Suprapubic skin (tissue), 4 donors: ENCODE data around the gene WIPF3. TPM values are rescaled to one million over a fixed set of nuclear protein-coding genes. Genes with fewer than 3 reads are reported as not detected.

ENCODE experiments used
- DNase-seq, 2 donors: peaks; one replicate each; pipeline ENCODE4 v3.0.0-alpha.2; 2019; ENCODE audit warnings: low spot score in 2 of 2
- H3K27ac ChIP-seq: fragments of 200-600 bp; sonication (generic); one replicate; pipeline ENCODE4 v1.5.1; 2019
- H3K27me3 ChIP-seq: fragments of 200-600 bp; sonication (generic); one replicate; pipeline ENCODE4 v1.5.1; 2019
- H3K36me3 ChIP-seq: fragments of 200-600 bp; sonication (generic); one replicate; pipeline ENCODE4 v1.5.1; 2019
- H3K4me1 ChIP-seq: fragments of 200-600 bp; sonication (generic); one replicate; pipeline ENCODE4 v1.5.1; 2019
- H3K4me3 ChIP-seq: fragments of 200-600 bp; sonication (generic); one replicate; pipeline ENCODE4 v1.5.1; 2019; ENCODE audit warnings: mild to moderate bottlenecking
- H3K9me3 ChIP-seq: fragments of 200-600 bp; sonication (generic); one replicate; pipeline ENCODE4 v1.5.1; 2019
- CTCF ChIP-seq, 2 donors: fragments of 200-600 bp in 1 of 2; fragments of 450-650 bp in 1 of 2; sonication (generic) in 1 of 2; IDR thresholded peaks; one replicate each; pipeline ENCODE4 v1.5.1; 2016 to 2019; ENCODE audit warnings: antibody characterized with exemption in 2 of 2, mild to moderate bottlenecking in 1 of 2, moderate library complexity in 1 of 2
- EP300 ChIP-seq: sonication (generic); formaldehyde crosslinking; IDR thresholded peaks from one replicate; pipeline ENCODE4 v1.6.1; 2017; ENCODE audit warnings: antibody characterized with exemption
- POLR2A ChIP-seq, 2 donors: fragments of 450-650 bp; IDR thresholded peaks; one replicate each; pipeline ENCODE4 v1.6.1; 2017; ENCODE audit warnings: antibody characterized with exemption in 2 of 2, mild to moderate bottlenecking in 2 of 2, moderate library complexity in 2 of 2
- POLR2AphosphoS5 ChIP-seq, 3 donors: sonication (generic); formaldehyde crosslinking; IDR thresholded peaks; one replicate each; pipeline ENCODE4 v1.6.1; 2017; ENCODE audit warnings: antibody characterized with exemption in 3 of 3
- WGBS: methylation state at CpG from one replicate; pipeline ENCODE4 v1.1.5; 2018; 5-methylcytosine and 5-hydroxymethylcytosine counted together
- total RNA-seq, 4 donors: library from RNA; depleted of rRNA; stranded (reverse); fragments of >200 nt; gene quantifications; one replicate each; pipeline ENCODE4 v1.1.0, GENCODE V29; 2016

WIPF3 gene
- total RNA-seq, 4 donors from 2014 or later = 0.30 to 1.4 (median 0.58) TPM

- no peaks in the 10 kb centered on the region for H3K4me1 ChIP-seq
- 67% methylated on average over 8 of the region's 8 CpGs for WGBS
- no peaks in the 10 kb centered on the region for H3K36me3 ChIP-seq
- H3K27me3 ChIP-seq = peaks cover 6% of the 10 kb centered on the region
- H3K9me3 ChIP-seq = no peaks in the 10 kb centered on the region
- DNase-seq = no peak
- H3K4me3 ChIP-seq = no peak overlapping the region
- H3K27ac ChIP-seq = no peak overlapping the region
- no peak for TF ChIP-seq POLR2AphosphoS5 (IDR thresholded peaks at IDR 0.05)
- no peak for TF ChIP-seq POLR2A (IDR thresholded peaks at IDR 0.05)
- no peak for TF ChIP-seq CTCF (IDR thresholded peaks at IDR 0.05)
- TF ChIP-seq EP300 = no peak
These were observed 36.8 kb downstream of the WIPF3 start for GRCh38 chr7:29843093-29843492.

- 41% methylated on average over 4 of the region's 4 CpGs for WGBS
- Histone ChIP-seq H3K27me3 (peaks cover 6% of the 10 kb centered on the region), H3K4me1 (no peaks in the 10 kb centered on the region), H3K27ac (no peak overlapping the region), H3K36me3 (no peaks in the 10 kb centered on the region), H3K4me3 (no peak overlapping the region), H3K9me3 (no peaks in the 10 kb centered on the region)
- TF ChIP-seq CTCF (IDR thresholded peaks at IDR 0.05) (no peak), EP300 (no peak), POLR2A (IDR thresholded peaks at IDR 0.05) (no peak), POLR2AphosphoS5 (IDR thresholded peaks at IDR 0.05) (no peak)
- DNase-seq = no peak
These were observed 37.4 kb downstream of the WIPF3 start for GRCh38 chr7:29843726-29844125.

- no peak for DNase-seq
- no peak overlapping the region for H3K27ac ChIP-seq
- no peaks in the 10 kb centered on the region for H3K9me3 ChIP-seq
- no peaks in the 10 kb centered on the region for H3K36me3 ChIP-seq
- no peak overlapping the region for H3K4me3 ChIP-seq
- H3K27me3 ChIP-seq = peaks cover 6% of the 10 kb centered on the region
- TF ChIP-seq CTCF (IDR thresholded peaks at IDR 0.05) (no peak), POLR2A (IDR thresholded peaks at IDR 0.05) (no peak), EP300 (no peak), POLR2AphosphoS5 (IDR thresholded peaks at IDR 0.05) (no peak)
- 93% methylated on average over 9 of the region's 9 CpGs for WGBS
- no peaks in the 10 kb centered on the region for H3K4me1 ChIP-seq
These were observed 38.3 kb downstream of the WIPF3 start for GRCh38 chr7:29844559-29844958.

GRCh38 chr7:29847496-29847895, 41.2 kb downstream of the WIPF3 start:
- 90% methylated on average over 6 of the region's 6 CpGs for WGBS
- H3K4me3 ChIP-seq = no peak overlapping the region
- no peak for DNase-seq
- TF ChIP-seq POLR2AphosphoS5 (IDR thresholded peaks at IDR 0.05) = no peak
- no peak for TF ChIP-seq CTCF (IDR thresholded peaks at IDR 0.05)
- TF ChIP-seq EP300 = no peak
- TF ChIP-seq POLR2A (IDR thresholded peaks at IDR 0.05) = no peak
- H3K36me3 ChIP-seq = no peaks in the 10 kb centered on the region
- H3K9me3 ChIP-seq = no peaks in the 10 kb centered on the region
- no peak overlapping the region for H3K27ac ChIP-seq
- no peaks in the 10 kb centered on the region for H3K4me1 ChIP-seq
- H3K27me3 ChIP-seq = peaks cover 6% of the 10 kb centered on the region

GRCh38 chr7:29847916-29848315, 41.6 kb downstream of the WIPF3 start:
- peaks cover 6% of the 10 kb centered on the region for H3K27me3 ChIP-seq
- no peak overlapping the region for H3K4me3 ChIP-seq
- no peak overlapping the region for H3K27ac ChIP-seq
- WGBS = 92% methylated on average over 3 of the region's 3 CpGs
- no peaks in the 10 kb centered on the region for H3K4me1 ChIP-seq
- H3K36me3 ChIP-seq = no peaks in the 10 kb centered on the region
- TF ChIP-seq CTCF (IDR thresholded peaks at IDR 0.05) (no peak), POLR2AphosphoS5 (IDR thresholded peaks at IDR 0.05) (no peak)
- no peak for DNase-seq
- no peaks in the 10 kb centered on the region for H3K9me3 ChIP-seq
